ENCODE data around the gene INTS1. TPM values are rescaled to one million over a fixed set of nuclear protein-coding genes. Genes with fewer than 3 reads are reported as not detected.
A peak's percentile ranks its signal among the peaks of the same experiment; 100 is the strongest.

The INTS1 gene
- total and polyA plus RNA-seq, 2 donors (not counting 1 experiment from before 2014, with no cell fraction given), result 128 to 160 TPM

DNA sequence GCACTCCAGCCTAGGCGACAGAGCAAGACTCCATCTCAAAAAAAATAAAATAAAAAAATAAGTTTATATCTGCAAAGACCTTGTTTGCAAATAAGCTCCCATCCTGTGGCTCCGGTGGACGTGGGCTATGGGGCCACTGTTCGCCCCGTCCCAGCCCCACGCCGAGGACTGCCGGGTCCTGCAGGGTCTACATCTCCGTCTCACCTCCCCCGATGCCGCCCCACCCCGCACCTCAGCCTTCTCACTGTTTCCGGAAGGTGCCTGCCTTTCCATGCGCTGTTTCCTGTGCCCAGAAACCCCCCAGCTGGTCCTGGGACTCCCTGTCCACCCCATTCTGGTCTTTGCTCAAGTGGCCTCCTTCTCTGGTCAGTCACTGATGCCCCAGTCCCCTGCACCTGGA lies 5.0 kb upstream of the INTS1 start:
- no peak for DNase-seq
- Histone ChIP-seq H3K27me3 (replicated peaks in 1 of 4; ENCODE audit: control extremely low read depth in 1 of 4, control insufficient read depth in 3 of 4, insufficient read depth in 4 of 4, low read length in 3 of 4) (no peaks in the 10 kb centered on the region), H3K4me2 (replicated peaks; ENCODE audit: low read depth, low read length, poor library complexity, severe bottlenecking) (no peak overlapping the region), H4K20me1 (ENCODE audit: control insufficient read depth, insufficient read depth, low read length, poor library complexity, severe bottlenecking) (no peaks in the 10 kb centered on the region), H2AFZ (ENCODE audit: insufficient read depth, low read depth, low read length, poor library complexity, severe bottlenecking) (no peak overlapping the region), H3K4me3 (ENCODE audit: control extremely low read depth in 1 of 5, extremely low read depth in 1 of 5, insufficient read depth in 1 of 5, low read depth in 2 of 5, low read length in 4 of 5) (no peak overlapping the region), H3K27ac (ENCODE audit: low read length in 2 of 2) (no peak overlapping the region), H3K79me2 (ENCODE audit: control insufficient read depth, insufficient read depth, low read length) (peaks cover 3% of the 10 kb centered on the region), H3K9ac (ENCODE audit: low read length) (no peak overlapping the region), H3K4me1 (ENCODE audit: control insufficient read depth in 2 of 2, insufficient read depth in 2 of 2, low read length in 2 of 2) (peaks cover 52 to 67% of the 10 kb centered on the region in 2 donors), H3K9me3 (ENCODE audit: control extremely low read depth in 1 of 3, control insufficient read depth in 2 of 3, insufficient read depth in 1 of 3, low read length in 2 of 3) (peaks cover 0 to 3% (median 0%) of the 10 kb centered on the region in 3 donors), H3K36me3 (replicated peaks in 1 of 2; ENCODE audit: control extremely low read depth in 1 of 2, control insufficient read depth in 1 of 2, extremely low read depth in 1 of 2, insufficient read depth in 2 of 2, low read length in 1 of 2) (no peaks in the 10 kb centered on the region)
- peaks cover 57% of the 10 kb centered on the region for H3K4me1 Mint-ChIP-seq
- no peak for TF ChIP-seq EZH2 (IDR thresholded peaks at IDR 0.05; ENCODE audit: borderline replicate concordance, insufficient read depth, low read depth, low read length, poor library complexity, severe bottlenecking)
- TF ChIP-seq, protein P1, sequence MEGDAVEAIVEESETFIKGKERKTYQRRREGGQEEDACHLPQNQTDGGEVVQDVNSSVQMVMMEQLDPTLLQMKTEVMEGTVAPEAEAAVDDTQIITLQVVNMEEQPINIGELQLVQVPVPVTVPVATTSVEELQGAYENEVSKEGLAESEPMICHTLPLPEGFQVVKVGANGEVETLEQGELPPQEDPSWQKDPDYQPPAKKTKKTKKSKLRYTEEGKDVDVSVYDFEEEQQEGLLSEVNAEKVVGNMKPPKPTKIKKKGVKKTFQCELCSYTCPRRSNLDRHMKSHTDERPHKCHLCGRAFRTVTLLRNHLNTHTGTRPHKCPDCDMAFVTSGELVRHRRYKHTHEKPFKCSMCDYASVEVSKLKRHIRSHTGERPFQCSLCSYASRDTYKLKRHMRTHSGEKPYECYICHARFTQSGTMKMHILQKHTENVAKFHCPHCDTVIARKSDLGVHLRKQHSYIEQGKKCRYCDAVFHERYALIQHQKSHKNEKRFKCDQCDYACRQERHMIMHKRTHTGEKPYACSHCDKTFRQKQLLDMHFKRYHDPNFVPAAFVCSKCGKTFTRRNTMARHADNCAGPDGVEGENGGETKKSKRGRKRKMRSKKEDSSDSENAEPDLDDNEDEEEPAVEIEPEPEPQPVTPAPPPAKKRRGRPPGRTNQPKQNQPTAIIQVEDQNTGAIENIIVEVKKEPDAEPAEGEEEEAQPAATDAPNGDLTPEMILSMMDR (IDR thresholded peaks at IDR 0.05), result no peak
- POLR2A ChIA-PET, result no interaction called here
- H3K9me3 Mint-ChIP-seq (ENCODE audit: insufficient read depth), result no peaks in the 10 kb centered on the region
- no peak overlapping the region for H3K4me3 Mint-ChIP-seq
- H3K27ac Mint-ChIP-seq, result peak overlapping the region; percentile 46
- no peak for ATAC-seq (ENCODE audit: low read depth)
- CTCF ChIA-PET, result no interaction called here
- no peaks in the 10 kb centered on the region for H3K27me3 Mint-ChIP-seq
- intact Hi-C loops (cut with micrococcal nuclease), result no loop called here
- WGBS (ENCODE audit: insufficient coverage), result 87% methylated on average over 13 of the region's 14 CpGs

DNA sequence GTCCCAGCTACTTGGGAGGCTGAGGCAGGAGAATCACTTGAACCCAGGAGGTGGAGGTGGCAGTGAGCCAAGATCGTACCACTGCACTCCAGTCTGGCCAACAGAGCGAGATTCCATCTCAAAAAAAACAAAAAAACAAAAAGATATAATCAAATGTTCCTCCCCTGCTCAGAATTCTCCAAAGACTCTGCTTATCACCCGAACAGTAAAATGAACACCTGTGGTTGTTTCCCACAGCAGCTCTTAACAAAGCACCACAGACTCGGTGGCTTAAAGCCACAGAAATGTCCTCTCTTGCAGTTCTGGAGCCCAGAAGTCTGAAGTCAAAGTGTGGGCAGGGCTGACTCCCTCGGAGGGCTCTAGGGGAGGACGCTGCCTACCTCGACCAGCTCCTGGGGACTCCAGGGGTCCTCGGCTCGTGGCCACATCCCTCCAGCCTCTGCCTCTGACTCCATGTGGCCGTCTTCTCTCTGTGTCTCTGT lies 4.1 kb upstream of the INTS1 start:
- H3K4me3 ChIP-seq (ENCODE audit: control extremely low read depth in 1 of 5, extremely low read depth in 1 of 5, insufficient read depth in 1 of 5, low read depth in 2 of 5, low read length in 4 of 5), result no peak overlapping the region
- no peak for TF ChIP-seq EZH2 (IDR thresholded peaks at IDR 0.05; ENCODE audit: borderline replicate concordance, insufficient read depth, low read depth, low read length, poor library complexity, severe bottlenecking)
- TF ChIP-seq, protein P1 (IDR thresholded peaks at IDR 0.05), result no peak
- H3K79me2 ChIP-seq (ENCODE audit: control insufficient read depth, insufficient read depth, low read length), result peaks cover 12% of the 10 kb centered on the region
- intact Hi-C loops (cut with micrococcal nuclease), result no loop called here
- H3K9ac ChIP-seq (ENCODE audit: low read length), result no peak overlapping the region
- H3K27me3 ChIP-seq (replicated peaks in 1 of 4; ENCODE audit: control extremely low read depth in 1 of 4, control insufficient read depth in 3 of 4, insufficient read depth in 4 of 4, low read length in 3 of 4), result no peaks in the 10 kb centered on the region
- no peaks in the 10 kb centered on the region for H3K36me3 ChIP-seq (replicated peaks in 1 of 2; ENCODE audit: control extremely low read depth in 1 of 2, control insufficient read depth in 1 of 2, extremely low read depth in 1 of 2, insufficient read depth in 2 of 2, low read length in 1 of 2)
- CTCF ChIA-PET, result no interaction called here
- no peaks in the 10 kb centered on the region for H3K27me3 Mint-ChIP-seq
- no peak for DNase-seq
- no peak overlapping the region for H2AFZ ChIP-seq (ENCODE audit: insufficient read depth, low read depth, low read length, poor library complexity, severe bottlenecking)
- H3K4me3 Mint-ChIP-seq, result peak overlapping the region; percentile 6
- H3K27ac ChIP-seq (ENCODE audit: low read length in 2 of 2), result peak overlapping the region in 1 of 2 donors; percentile 12
- POLR2A ChIA-PET, result no interaction called here
- H3K4me1 Mint-ChIP-seq, result peaks cover 53% of the 10 kb centered on the region
- peaks cover 0 to 3% (median 0%) of the 10 kb centered on the region in 3 donors for H3K9me3 ChIP-seq (ENCODE audit: control extremely low read depth in 1 of 3, control insufficient read depth in 2 of 3, insufficient read depth in 1 of 3, low read length in 2 of 3)
- ATAC-seq (ENCODE audit: low read depth), result no peak
- 10% methylated on average over 9 of the region's 10 CpGs for WGBS (ENCODE audit: insufficient coverage)
- peak overlapping the region; percentile 63 for H3K27ac Mint-ChIP-seq
- H3K4me2 ChIP-seq (replicated peaks; ENCODE audit: low read depth, low read length, poor library complexity, severe bottlenecking), result no peak overlapping the region
- no peaks in the 10 kb centered on the region for H3K9me3 Mint-ChIP-seq (ENCODE audit: insufficient read depth)
- peaks cover 49 to 62% of the 10 kb centered on the region in 2 donors for H3K4me1 ChIP-seq (ENCODE audit: control insufficient read depth in 2 of 2, insufficient read depth in 2 of 2, low read length in 2 of 2)
- peaks cover 6% of the 10 kb centered on the region for H4K20me1 ChIP-seq (ENCODE audit: control insufficient read depth, insufficient read depth, low read length, poor library complexity, severe bottlenecking)

All from B cell (primary cell).